ENCODE results near the gene NCKAP1. TPM values are rescaled to one million over a fixed set of nuclear protein-coding genes. Genes with fewer than 3 reads are reported as not detected.

Gene NCKAP1, protein sequence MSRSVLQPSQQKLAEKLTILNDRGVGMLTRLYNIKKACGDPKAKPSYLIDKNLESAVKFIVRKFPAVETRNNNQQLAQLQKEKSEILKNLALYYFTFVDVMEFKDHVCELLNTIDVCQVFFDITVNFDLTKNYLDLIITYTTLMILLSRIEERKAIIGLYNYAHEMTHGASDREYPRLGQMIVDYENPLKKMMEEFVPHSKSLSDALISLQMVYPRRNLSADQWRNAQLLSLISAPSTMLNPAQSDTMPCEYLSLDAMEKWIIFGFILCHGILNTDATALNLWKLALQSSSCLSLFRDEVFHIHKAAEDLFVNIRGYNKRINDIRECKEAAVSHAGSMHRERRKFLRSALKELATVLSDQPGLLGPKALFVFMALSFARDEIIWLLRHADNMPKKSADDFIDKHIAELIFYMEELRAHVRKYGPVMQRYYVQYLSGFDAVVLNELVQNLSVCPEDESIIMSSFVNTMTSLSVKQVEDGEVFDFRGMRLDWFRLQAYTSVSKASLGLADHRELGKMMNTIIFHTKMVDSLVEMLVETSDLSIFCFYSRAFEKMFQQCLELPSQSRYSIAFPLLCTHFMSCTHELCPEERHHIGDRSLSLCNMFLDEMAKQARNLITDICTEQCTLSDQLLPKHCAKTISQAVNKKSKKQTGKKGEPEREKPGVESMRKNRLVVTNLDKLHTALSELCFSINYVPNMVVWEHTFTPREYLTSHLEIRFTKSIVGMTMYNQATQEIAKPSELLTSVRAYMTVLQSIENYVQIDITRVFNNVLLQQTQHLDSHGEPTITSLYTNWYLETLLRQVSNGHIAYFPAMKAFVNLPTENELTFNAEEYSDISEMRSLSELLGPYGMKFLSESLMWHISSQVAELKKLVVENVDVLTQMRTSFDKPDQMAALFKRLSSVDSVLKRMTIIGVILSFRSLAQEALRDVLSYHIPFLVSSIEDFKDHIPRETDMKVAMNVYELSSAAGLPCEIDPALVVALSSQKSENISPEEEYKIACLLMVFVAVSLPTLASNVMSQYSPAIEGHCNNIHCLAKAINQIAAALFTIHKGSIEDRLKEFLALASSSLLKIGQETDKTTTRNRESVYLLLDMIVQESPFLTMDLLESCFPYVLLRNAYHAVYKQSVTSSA
- 1 to 10 TPM in 1 of 2 experiments, under 1 TPM in 1; 0.96 to 1.6 TPM for total RNA-seq

DNA sequence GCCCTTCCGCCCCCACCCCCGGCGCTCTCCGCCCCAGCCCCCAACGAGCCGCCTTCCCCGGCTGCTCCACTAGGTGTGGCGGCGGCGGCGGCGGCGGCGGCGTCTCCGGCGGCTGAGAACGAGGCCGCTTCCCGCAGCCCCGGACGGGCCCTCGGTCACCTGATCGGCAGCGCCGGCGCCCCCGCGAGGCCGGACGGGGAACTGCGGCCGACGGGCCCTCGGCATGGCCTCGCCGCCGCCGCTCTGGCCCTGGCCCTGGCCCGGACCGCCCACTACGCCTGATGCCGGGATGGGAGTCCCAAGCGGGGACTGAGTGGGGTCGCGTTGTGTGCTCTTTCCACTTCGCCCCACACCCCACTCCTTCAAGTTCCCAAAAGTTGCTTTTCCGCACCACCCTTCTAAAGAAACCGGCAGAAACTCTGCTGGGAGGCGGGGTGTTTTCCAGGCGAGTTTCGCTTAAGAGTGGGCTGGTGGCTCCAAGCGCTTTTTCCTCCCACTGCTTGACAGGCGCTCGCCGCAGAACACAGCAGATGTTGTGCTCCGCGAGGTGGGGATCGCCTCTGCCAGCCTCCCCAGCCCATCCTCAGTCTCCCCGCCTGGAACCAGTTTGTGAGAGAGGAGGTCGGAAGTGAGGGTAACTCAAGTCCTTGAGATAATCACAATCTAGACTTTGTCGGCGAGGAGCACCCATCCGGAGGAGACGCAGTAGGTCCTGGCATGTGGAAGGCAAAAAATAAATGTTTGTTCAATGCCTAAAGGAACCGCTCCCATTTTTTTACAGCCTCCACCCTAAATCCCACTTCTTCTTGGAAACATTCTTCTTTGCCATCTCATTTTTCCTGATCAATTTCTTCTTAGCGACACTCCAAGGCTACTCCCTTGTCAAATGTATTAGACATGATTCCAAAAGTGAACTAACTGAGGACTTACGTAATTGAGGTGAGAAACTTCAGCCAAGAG, at the start of gene NCKAP1:
TSS of gene NCKAP1 (minus strand) at position 117 of the 960 bp plus-strand sequence. CDS start 358 bp downstream, outside the sequence.
- DNase-seq (peak; percentile 84), ATAC-seq (peak; percentile 93)
- Mint-ChIP-seq H3K27ac (no peak within 1 kb of the TSS), H3K4me3 (peak within 1 kb of the TSS; percentile 79), H3K9me3 (ENCODE audit: low read depth) (no peaks in the 10 kb centered on the region), H3K4me1 (peaks cover 29% of the 10 kb centered on the region), H3K36me3 (no peaks in the 10 kb centered on the region), H3K27me3 (peaks cover 77% of the 10 kb centered on the region)
- CTCF ChIA-PET = interaction anchor here (0.7 to 1.4 kb wide), 2 partner anchors 9 to 271 kb away, joined by 3 to 4 read pairs; no protein-coding TSS in a partner anchor

DNA sequence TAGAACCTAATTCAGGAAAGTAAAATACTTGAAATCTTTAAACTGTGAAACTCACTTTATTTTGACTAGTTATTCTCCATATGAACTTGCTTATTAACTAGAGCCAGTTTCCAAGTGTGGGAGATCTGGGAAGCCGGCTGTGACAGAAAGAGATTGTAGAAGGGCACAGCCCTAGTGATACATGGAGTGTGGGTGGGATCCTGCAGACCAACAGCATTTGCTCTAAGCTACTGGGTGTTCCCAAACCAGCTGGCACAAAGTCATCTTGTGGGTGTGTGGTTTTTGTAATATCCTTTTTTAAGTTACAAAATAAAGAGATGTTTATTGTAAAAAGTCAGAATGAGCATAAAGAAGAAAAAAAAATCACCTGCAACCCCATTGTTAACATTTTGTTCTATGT, 43.7 kb upstream of the NCKAP1 start:
- ATAC-seq (no peak), DNase-seq (no peak)
- Mint-ChIP-seq H3K36me3 (no peaks in the 10 kb centered on the region), H3K4me1 (peaks cover 16% of the 10 kb centered on the region), H3K4me3 (no peak overlapping the region), H3K27me3 (no peaks in the 10 kb centered on the region), H3K27ac (no peak overlapping the region), H3K9me3 (ENCODE audit: low read depth) (no peaks in the 10 kb centered on the region)
- CTCF ChIA-PET = no interaction called here

DNA sequence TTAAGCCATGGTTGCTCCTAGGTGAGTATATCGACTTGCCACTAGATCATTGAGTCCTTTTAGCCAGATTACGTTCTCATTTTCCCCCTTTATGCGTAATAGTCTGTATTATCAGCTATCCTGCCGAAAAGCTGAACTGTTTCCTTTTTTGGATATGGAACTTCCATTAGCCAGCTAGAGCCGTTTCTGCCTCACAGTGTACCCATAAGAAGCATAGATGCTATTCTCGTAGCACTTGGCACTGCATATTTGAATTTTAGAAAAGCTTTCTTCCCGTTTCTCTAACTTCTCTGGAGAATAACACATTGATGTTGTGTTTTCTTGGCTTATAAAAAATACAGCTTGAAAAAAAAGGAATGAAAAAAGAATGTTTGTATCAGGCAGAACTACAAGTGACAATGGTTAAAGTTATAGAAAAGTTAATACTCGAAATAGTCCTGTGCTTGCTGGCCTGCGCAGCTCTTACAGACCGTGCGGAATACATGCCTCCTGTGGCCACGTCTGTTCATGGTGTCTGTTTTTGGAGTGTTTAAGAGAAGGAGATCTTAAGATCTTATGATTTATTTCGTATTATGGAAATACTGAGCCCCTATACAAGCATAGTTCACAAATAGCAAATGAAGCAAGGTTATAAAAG, 41.0 kb upstream of the NCKAP1 start:
- ATAC-seq (peak; percentile 26), DNase-seq (no peak)
- peak overlapping the region; percentile 62 for H3K27ac Mint-ChIP-seq
- no peaks in the 10 kb centered on the region for H3K9me3 Mint-ChIP-seq (ENCODE audit: low read depth)
- H3K4me1 Mint-ChIP-seq = peaks cover 16% of the 10 kb centered on the region
- H3K4me3 Mint-ChIP-seq = peak overlapping the region; percentile 91
- H3K27me3 Mint-ChIP-seq = no peaks in the 10 kb centered on the region
- H3K36me3 Mint-ChIP-seq = no peaks in the 10 kb centered on the region
- CTCF ChIA-PET = interaction anchor here (1.4 kb wide), 1 partner anchor 45 kb away, joined by 7 read pairs; the partner anchor contains the start of gene NUP35

DNA sequence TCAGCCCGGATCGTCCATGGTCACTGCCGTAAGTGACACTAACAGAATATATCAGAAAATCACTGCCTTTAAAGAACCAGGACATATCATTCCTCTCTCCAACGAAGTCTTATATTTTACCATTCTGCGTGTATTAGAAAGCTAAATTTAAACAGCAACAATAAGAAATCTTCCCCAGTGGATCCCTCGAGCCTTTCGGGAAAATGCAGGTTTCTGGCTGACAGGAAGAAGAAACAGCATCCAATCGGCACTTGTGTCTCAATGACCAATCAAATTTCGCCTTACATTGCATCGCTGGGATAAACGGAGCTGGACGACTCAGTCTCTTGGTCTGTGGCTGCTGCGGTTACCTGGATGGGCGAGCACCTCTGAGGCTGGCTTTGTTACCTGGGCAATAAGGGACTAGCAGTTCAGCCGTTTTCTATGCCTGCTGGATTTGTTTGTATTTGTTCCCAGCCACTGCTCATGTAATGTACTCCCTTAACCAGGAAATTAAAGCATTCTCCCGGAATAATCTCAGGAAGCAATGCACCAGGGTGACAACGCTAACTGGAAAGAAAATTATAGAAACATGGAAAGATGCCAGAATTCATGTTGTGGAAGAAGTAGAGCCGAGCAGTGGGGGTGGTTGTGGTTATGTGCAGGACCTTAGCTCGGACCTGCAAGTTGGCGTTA, 40.3 kb upstream of the NCKAP1 start, which contains the start of gene DUSP19:
TSS of gene DUSP19 (plus strand) at position 284 of the 675 bp plus-strand sequence. CDS start at position 471, 187 bp downstream.
- CTCF ChIA-PET = interaction anchor here (1.4 kb wide), 1 partner anchor 46 kb away, joined by 7 read pairs; the partner anchor contains the start of gene NUP35
- Mint-ChIP-seq H3K36me3 (no peaks in the 10 kb centered on the region), H3K27me3 (no peaks in the 10 kb centered on the region), H3K4me3 (peak within 1 kb of the TSS; percentile 91), H3K4me1 (peaks cover 16% of the 10 kb centered on the region), H3K9me3 (ENCODE audit: low read depth) (no peaks in the 10 kb centered on the region), H3K27ac (peak within 1 kb of the TSS; percentile 62)
- ATAC-seq = peak; percentile 91
- peak; percentile 91 for DNase-seq

DNA sequence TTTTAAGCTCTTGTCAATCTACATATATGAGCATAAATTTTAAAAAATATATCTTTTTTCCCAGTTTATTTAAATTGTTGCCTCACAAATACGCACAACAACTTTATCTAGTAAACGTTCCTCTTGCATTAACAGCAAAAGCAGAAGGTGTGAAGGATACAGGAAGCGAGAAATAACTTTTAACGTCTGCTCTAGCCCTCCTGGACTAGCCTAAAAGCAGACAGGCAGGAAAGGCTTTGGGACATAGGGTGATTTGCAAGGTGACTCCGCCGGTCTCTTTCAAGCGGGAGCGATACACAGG, 39.9 kb upstream of the NCKAP1 start:
- Mint-ChIP-seq H3K4me1 (peaks cover 16% of the 10 kb centered on the region), H3K27ac (peak overlapping the region; percentile 62), H3K9me3 (ENCODE audit: low read depth) (no peaks in the 10 kb centered on the region), H3K4me3 (peak overlapping the region; percentile 91), H3K36me3 (no peaks in the 10 kb centered on the region), H3K27me3 (peaks cover 2% of the 10 kb centered on the region)
- no peak for ATAC-seq
- CTCF ChIA-PET = no interaction called here
- no peak for DNase-seq

DNA sequence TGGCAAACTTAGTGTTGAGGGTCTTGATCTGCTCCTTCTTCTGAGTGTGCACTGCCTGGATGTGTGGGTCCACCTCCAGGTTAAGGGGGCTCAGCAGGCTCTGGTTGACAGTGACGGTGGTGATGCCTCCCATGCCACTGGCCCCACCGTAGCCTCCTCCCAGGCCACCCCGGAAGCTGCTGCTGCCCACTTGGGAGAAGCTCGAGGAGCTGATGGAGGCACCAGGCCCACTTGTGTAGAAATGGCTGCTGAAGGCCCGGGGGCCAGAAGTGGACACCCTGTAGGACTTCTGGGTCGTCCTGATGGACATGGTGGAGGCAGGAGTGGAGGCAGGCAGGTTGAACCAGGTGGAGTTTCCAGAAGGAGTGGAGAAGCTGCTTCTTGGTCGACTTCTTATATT, 33.9 kb upstream of the NCKAP1 start:
- no peak for ATAC-seq
- CTCF ChIA-PET = no interaction called here
- Mint-ChIP-seq H3K27ac (no peak overlapping the region), H3K36me3 (no peaks in the 10 kb centered on the region), H3K9me3 (ENCODE audit: low read depth) (no peaks in the 10 kb centered on the region), H3K4me3 (no peak overlapping the region), H3K27me3 (peaks cover 2% of the 10 kb centered on the region), H3K4me1 (no peaks in the 10 kb centered on the region)
- DNase-seq = no peak

DNA sequence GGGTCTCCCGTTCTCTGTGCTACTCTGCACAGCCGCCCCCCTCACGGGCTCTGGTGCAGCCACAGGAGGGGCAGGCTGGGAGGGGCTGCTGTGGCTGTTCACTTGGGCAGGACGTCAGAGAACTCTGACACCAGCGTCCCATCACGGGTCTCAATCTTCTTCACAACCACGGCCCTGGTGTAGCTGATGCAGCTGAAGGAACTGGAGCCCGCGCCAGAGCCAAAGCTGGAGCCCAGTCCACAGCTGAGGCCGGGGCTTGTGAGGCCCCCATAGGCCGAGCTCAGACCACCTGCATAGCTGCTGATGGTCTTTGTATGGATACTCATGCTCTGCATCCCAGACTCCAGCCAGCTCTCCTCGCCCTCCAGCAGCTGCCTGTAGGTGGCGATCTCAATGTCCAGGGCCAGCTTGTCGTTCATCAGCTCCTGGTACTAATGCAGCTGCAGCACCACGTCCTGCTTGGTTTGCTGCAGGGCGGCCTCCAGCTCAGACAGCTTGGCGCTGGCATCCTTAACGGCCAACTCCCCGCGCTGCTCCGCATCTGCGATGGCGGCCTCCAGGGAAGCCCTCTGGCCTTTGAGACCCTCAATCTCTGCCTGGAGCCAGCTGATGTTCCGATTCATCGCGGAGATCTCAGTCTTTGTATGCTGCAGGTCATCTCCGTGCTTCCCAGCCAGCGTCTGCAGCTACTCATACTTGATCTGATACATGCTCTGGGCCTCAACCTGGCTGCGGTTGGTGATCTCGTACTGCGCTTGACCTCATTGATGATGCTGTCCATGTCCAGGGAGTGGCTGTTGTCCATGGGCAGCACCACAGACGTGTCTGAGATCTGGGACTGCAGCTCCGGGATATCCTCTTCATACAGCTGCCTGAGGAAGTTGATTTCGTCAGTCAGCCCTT, 32.9 kb upstream of the NCKAP1 start:
- H3K27ac Mint-ChIP-seq = no peak overlapping the region
- H3K4me3 Mint-ChIP-seq = no peak overlapping the region
- DNase-seq = no peak
- ATAC-seq = no peak
- peaks cover 8% of the 10 kb centered on the region for H3K27me3 Mint-ChIP-seq
- H3K4me1 Mint-ChIP-seq = no peaks in the 10 kb centered on the region
- CTCF ChIA-PET = no interaction called here
- H3K36me3 Mint-ChIP-seq = no peaks in the 10 kb centered on the region
- no peaks in the 10 kb centered on the region for H3K9me3 Mint-ChIP-seq (ENCODE audit: low read depth)

DNA sequence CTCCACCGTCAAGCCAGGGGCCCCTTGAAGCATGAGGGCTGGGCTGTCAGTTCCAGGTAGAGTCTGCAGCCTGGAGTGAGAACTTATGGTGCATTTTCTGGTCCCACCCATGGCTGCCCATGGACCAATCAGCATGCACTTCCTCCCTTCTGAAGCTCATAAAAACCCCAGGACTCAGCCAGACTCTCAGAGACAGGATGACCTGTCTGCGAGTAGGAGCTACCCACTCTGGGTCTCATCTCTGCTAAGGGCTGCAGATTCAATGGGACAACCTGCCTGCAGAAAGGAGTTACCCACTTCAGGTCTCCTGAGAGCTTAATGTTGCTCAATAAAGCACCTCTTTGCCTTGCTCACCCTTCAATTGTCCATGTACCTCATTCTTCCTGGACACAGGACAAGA, 30.9 kb upstream of the NCKAP1 start:
- Mint-ChIP-seq H3K27ac (no peak overlapping the region), H3K4me3 (no peak overlapping the region), H3K27me3 (peaks cover 12% of the 10 kb centered on the region), H3K4me1 (no peaks in the 10 kb centered on the region), H3K9me3 (ENCODE audit: low read depth) (no peaks in the 10 kb centered on the region), H3K36me3 (no peaks in the 10 kb centered on the region)
- ATAC-seq (no peak), DNase-seq (no peak)
- CTCF ChIA-PET = no interaction called here

DNA sequence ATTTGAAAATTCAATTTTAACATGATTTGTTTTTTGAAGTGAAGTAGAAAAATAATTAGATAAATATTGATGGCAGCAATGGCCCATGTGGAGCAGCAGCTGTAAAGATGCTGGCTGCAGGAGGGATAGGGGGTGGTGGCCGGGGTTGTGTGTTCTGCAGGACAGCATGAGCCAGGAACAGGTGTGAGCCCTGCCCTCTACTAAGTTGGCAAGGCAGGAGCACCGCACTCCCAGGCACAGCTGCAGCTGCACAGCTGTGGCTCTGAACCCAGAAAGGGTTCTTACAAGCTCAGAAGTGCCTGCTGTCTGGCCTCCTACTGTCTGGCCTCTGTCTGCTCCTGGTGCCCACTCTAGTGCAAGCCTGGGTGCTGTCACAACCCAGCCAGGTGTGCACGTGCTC, 30.3 kb upstream of the NCKAP1 start:
- H3K27ac Mint-ChIP-seq = no peak overlapping the region
- H3K4me3 Mint-ChIP-seq = no peak overlapping the region
- peaks cover 15% of the 10 kb centered on the region for H3K27me3 Mint-ChIP-seq
- H3K36me3 Mint-ChIP-seq = no peaks in the 10 kb centered on the region
- ATAC-seq (no peak), DNase-seq (no peak)
- CTCF ChIA-PET = no interaction called here
- H3K9me3 Mint-ChIP-seq (ENCODE audit: low read depth) = no peaks in the 10 kb centered on the region
- H3K4me1 Mint-ChIP-seq = no peaks in the 10 kb centered on the region

DNA sequence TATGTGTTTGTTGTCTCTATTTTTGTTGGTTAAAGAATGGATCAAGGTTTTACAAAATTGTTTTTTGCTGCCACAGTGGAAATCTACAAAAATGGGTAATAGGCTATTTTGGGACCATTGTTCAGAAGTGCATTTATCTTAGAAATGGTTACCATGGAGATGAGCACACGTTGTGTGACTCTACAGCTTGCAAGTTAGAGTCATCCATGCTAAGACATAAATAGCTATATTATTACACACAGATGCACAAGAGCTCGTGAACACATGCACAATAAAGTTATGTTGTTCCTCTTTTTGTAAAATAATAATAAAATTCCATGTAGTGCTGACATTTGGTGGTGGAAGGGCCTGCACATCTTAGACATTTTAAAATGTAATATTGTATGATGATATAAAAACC, 24.8 kb upstream of the NCKAP1 start:
- H3K4me1 Mint-ChIP-seq = peaks cover 5% of the 10 kb centered on the region
- no peaks in the 10 kb centered on the region for H3K36me3 Mint-ChIP-seq
- DNase-seq = no peak
- ATAC-seq = no peak
- H3K27ac Mint-ChIP-seq = no peak overlapping the region
- peaks cover 21% of the 10 kb centered on the region for H3K27me3 Mint-ChIP-seq
- CTCF ChIA-PET = no interaction called here
- H3K4me3 Mint-ChIP-seq = no peak overlapping the region
- H3K9me3 Mint-ChIP-seq (ENCODE audit: low read depth) = no peaks in the 10 kb centered on the region

DNA sequence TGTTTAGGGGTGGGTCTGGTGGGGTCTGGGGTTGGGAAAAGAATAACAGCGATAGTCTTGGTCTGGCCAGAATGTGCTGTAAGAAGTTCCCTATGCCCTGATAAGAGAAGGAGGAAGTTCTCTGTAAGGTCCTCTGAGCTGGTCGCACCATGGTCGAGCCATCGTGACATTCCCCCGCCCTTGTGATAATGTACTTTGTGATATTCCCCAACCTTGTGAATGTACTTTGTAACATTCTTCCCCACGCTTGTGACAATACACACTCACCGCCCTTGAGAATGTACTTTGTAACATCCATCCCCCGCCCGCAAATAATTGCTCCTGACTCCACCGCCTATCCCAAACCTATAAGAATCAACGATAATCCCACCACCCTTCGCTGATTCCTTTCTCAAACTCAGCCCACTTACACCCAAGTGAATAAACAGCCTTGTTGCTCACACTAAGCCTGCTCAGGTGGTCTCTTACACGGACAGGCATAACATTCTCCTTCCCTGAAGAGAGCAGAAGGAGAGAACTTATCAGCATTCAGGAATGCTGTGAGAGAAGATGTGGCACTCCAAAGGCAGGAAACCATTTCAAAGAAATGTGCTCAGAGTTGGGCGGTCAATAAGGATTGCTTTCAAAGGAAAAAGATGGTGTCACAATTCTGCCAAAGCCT, 22.4 kb upstream of the NCKAP1 start:
- H3K4me3 Mint-ChIP-seq = no peak overlapping the region
- ATAC-seq (no peak), DNase-seq (no peak)
- H3K27me3 Mint-ChIP-seq = peaks cover 17% of the 10 kb centered on the region
- H3K4me1 Mint-ChIP-seq = peaks cover 5% of the 10 kb centered on the region
- H3K36me3 Mint-ChIP-seq = no peaks in the 10 kb centered on the region
- H3K9me3 Mint-ChIP-seq (ENCODE audit: low read depth) = no peaks in the 10 kb centered on the region
- CTCF ChIA-PET = no interaction called here
- H3K27ac Mint-ChIP-seq = no peak overlapping the region
